Subcutaneous abdominal adipose tissue (tissue), 5 donors: ENCODE results near the gene MYOF.
A peak's percentile ranks its signal among the peaks of the same experiment; 100 is the strongest.
"Not testable (repeated sequence)": the region's sequence is repeated elsewhere in the genome, so short reads cannot be mapped to it uniquely, and the experiment has no call there.

Source experiments
- H3K27ac ChIP-seq: one replicate; pipeline ENCODE4 v1.7.0; 2013; ENCODE audit warnings: low read depth, mild to moderate bottlenecking, inconsistent platforms, low read length, moderate library complexity
- H3K27me3 ChIP-seq, 5 donors: one replicate each; pipeline ENCODE4 v1.7.0; 2013; ENCODE audit warnings: low read length in 5 of 5, inconsistent platforms in 1 of 5; ENCODE audit not compliant: control insufficient read depth in 5 of 5, insufficient read depth in 4 of 5
- H3K36me3 ChIP-seq, 5 donors: one replicate each; pipeline ENCODE4 v1.7.0; 2013; ENCODE audit warnings: low read length in 5 of 5; ENCODE audit not compliant: control insufficient read depth in 5 of 5, insufficient read depth in 5 of 5
- H3K4me1 ChIP-seq, 5 donors: one replicate each; pipeline ENCODE4 v1.7.0; 2013; ENCODE audit warnings: low read length in 5 of 5, mild to moderate bottlenecking in 3 of 5, moderate library complexity in 1 of 5; ENCODE audit not compliant: control insufficient read depth in 5 of 5, insufficient read depth in 5 of 5
- H3K4me3 ChIP-seq, 5 donors: one replicate each; pipeline ENCODE4 v1.7.0; 2013; ENCODE audit warnings: low read length in 5 of 5, low read depth in 1 of 5
- H3K9ac ChIP-seq, 5 donors: one replicate each; pipeline ENCODE4 v1.7.0; 2013; ENCODE audit warnings: low read length in 5 of 5, mild to moderate bottlenecking in 4 of 5, moderate library complexity in 3 of 5
- H3K9me3 ChIP-seq, 5 donors: one replicate each; pipeline ENCODE4 v1.7.0; 2013; ENCODE audit warnings: low read length in 5 of 5; ENCODE audit not compliant: control insufficient read depth in 5 of 5
- donor health status: healthy.
- donor health status: healthy.
- donor health status: healthy.
- donor health status: healthy.
- donor health status: healthy.

MYOF gene

GRCh38 chr10:93467635-93468034, 14.5 kb downstream of the MYOF start:
- peak overlapping the region; percentile 52 for H3K27ac ChIP-seq

DNA sequence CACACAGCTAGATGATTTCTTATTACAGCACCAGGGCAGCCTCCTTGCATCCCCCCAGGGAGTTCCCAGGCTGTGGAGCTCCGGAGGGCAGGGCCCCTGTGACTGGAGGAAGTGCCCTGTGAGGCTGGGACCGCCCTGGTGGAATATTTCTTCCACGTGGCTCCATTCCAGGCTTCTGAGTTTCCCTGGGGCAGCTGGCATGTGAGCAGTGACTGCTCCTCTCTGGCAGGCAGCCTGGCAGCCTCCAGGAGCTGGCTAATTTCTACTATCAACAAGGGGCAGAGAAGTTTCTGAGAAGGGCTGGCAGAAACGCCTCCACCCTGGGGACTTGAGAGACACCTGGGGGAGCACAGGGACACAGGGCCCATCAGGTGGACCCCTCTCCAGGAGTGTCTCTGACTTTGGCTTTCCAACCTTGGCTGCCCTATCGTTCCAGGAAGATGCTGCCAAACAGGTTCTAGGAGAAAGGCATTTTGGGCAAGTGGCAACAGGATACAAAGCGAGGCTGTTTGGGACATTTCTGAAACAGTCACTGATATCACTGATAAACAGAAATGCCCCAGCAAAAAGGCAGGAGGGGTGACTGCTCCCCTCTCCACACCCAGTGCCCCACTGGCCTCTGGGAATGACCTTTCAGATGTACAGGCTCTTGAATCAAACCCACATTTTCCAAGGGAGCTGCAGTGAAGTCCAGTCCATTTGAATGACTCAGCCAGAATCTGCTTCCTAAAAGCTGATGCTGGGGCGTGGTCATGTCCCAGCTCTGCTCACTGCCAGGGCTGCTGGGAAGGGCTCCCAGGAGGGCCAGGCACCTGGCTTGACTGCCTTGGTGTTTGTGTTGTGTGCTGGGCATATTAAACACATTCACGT, 16.1 kb downstream of the MYOF start:
- H3K9ac ChIP-seq, result peak overlapping the region; percentile 37 to 62 (median 60)
- H3K27me3 ChIP-seq, result no peaks in the 10 kb centered on the region
- H3K36me3 ChIP-seq, result peaks cover 0 to 7% (median 4%) of the 10 kb centered on the region in 5 donors
- peak overlapping the region in 2 of 5 donors; percentile 17 to 31 for H3K4me3 ChIP-seq
- peak overlapping the region; percentile 97 for H3K27ac ChIP-seq
- H3K4me1 ChIP-seq, result peaks cover 10 to 63% (median 59%) of the 10 kb centered on the region in 5 donors
- H3K9me3 ChIP-seq, result no peaks in the 10 kb centered on the region

More at GRCh38 chr10:93467635-93468034, 14.5 kb downstream of the MYOF start:
- not testable (repeated sequence) for H3K9me3 ChIP-seq, H3K4me3 ChIP-seq, H3K27me3 ChIP-seq, H3K36me3 ChIP-seq
- Histone ChIP-seq H3K4me1 (peaks cover 8 to 67% (median 53%) of the 10 kb centered on the region in 5 donors), H3K9ac (peak overlapping the region in 1 of 5 donors; percentile 19)

DNA sequence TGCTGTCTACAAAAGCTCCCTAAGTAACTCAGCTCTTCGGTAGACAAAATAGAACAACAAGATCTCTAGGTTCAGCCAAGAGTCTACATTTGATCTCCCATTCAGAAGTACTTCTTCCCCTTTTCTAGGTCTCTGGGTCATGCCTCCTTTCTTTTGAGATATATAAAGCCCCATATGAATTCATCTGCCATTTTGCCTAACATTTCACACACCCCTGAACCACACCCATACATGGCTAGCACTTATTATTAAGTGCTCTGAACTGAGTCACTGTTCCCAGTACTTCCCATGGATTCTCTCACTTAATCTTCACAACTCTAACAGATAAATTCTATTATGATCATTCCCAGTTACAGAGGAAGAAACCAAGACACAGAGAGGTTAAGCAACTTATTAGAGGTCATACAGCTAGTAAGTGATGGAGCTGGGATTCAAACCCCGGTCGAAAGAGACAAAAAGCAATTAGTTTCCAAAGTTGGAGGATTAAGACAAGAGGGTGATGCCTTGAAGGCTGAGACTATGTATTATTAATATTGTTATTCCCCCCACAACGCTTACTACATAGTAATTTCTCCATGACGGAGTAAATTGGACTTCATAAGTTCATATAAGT, 17.3 kb downstream of the MYOF start:
- Histone ChIP-seq H3K36me3 (peaks cover 0 to 7% (median 4%) of the 10 kb centered on the region in 5 donors), H3K9ac (peak overlapping the region in 3 of 5 donors; percentile 26 to 84 (median 63)), H3K4me1 (peaks cover 10 to 64% (median 59%) of the 10 kb centered on the region in 5 donors), H3K27ac (peak overlapping the region; percentile 97), H3K9me3 (no peaks in the 10 kb centered on the region), H3K27me3 (no peaks in the 10 kb centered on the region), H3K4me3 (no peak overlapping the region)

- peak overlapping the region in 2 of 5 donors; percentile 26 to 63 for H3K9ac ChIP-seq
- peak overlapping the region in 1 of 5 donors; percentile 15 for H3K4me3 ChIP-seq
- H3K27ac ChIP-seq, result peak overlapping the region; percentile 97
- no peaks in the 10 kb centered on the region for H3K9me3 ChIP-seq
- peaks cover 0 to 3% (median 0%) of the 10 kb centered on the region in 5 donors for H3K36me3 ChIP-seq
- H3K27me3 ChIP-seq, result no peaks in the 10 kb centered on the region
- H3K4me1 ChIP-seq, result peaks cover 10 to 72% (median 65%) of the 10 kb centered on the region in 5 donors
Measured at GRCh38 chr10:93463723-93464476, 18.2 kb downstream of the MYOF start.

GRCh38 chr10:93462881-93463280, 19.3 kb downstream of the MYOF start:
- Histone ChIP-seq H3K9me3 (no peaks in the 10 kb centered on the region), H3K27ac (peak overlapping the region; percentile 97), H3K4me1 (peaks cover 13 to 79% (median 66%) of the 10 kb centered on the region in 5 donors), H3K36me3 (no peaks in the 10 kb centered on the region), H3K9ac (no peak overlapping the region), H3K27me3 (no peaks in the 10 kb centered on the region), H3K4me3 (no peak overlapping the region)

DNA sequence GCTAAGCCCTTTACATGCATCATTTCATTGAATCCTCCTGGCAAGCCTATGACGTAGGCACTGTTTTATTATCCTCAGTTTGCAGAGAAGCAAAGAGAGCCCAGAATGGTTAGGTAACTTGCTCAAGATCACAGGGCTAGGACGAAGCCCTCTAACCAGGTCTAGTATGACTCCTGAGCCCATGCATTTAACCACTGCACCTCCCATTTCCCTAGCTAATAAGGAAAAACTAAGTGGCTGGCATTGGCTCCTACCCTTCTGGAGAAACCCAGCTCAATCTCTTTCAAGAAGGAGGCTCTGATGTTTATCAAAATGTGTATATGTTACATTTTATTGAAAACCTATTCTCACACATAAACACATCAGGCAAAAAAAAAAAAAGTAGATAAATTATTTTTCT, 19.8 kb downstream of the MYOF start:
- Histone ChIP-seq H3K27ac (peak overlapping the region; percentile 29), H3K4me3 (no peak overlapping the region), H3K27me3 (no peaks in the 10 kb centered on the region), H3K4me1 (peaks cover 13 to 79% (median 68%) of the 10 kb centered on the region in 5 donors), H3K9me3 (no peaks in the 10 kb centered on the region), H3K36me3 (no peaks in the 10 kb centered on the region), H3K9ac (no peak overlapping the region)

DNA sequence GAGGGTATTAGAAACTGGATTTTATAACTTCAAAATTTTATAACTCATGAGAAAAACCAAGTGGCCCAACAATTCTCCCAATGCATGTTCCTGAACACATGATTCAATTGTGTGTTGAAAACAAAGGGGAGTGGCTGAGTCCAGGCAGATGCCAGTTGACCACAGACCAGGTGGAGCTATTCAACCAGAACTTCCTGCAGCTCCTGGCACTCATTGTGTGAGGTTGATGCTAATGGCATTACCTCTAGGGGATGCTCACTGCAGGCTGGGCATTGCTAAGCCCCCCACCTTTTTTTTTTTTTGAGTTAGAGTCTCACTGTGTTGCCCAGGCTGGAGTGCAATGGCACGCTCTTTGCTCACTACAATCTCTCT, 20.3 kb downstream of the MYOF start:
- H3K27ac ChIP-seq, result peak overlapping the region; percentile 29
- H3K4me3 ChIP-seq, result no peak overlapping the region
- H3K9ac ChIP-seq, result no peak overlapping the region
- no peaks in the 10 kb centered on the region for H3K27me3 ChIP-seq
- H3K36me3 ChIP-seq, result no peaks in the 10 kb centered on the region
- no peaks in the 10 kb centered on the region for H3K9me3 ChIP-seq
- H3K4me1 ChIP-seq, result peaks cover 13 to 84% (median 72%) of the 10 kb centered on the region in 5 donors

- Histone ChIP-seq H3K9me3 (no peaks in the 10 kb centered on the region), H3K27ac (peak overlapping the region; percentile 14), H3K4me3 (no peak overlapping the region), H3K36me3 (peaks cover 0 to 4% (median 3%) of the 10 kb centered on the region in 5 donors), H3K27me3 (no peaks in the 10 kb centered on the region), H3K9ac (no peak overlapping the region), H3K4me1 (peaks cover 13 to 83% (median 71%) of the 10 kb centered on the region in 5 donors)
Measured at GRCh38 chr10:93461109-93461806, 20.9 kb downstream of the MYOF start.

DNA sequence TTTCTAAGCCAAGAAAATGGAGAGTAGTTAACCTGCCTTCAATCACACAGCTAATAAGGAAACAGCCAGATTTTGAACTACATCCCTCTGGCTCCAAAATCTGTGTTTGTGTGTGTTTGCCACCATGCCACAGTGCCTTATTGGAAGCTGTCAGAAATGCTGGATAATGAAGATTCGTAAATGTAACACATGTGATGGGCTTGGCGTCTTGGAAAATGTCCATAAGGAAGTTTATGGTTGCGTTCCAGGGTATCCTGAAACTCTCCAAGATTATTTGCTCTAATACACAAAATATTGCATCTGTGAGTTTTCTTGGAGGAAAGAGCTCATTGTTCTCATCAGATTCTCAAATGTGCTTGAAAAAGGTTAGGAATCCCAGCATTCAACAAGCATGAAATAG, 22.7 kb downstream of the MYOF start:
- Histone ChIP-seq H3K4me1 (peaks cover 7 to 68% (median 54%) of the 10 kb centered on the region in 5 donors), H3K27me3 (no peaks in the 10 kb centered on the region), H3K27ac (peak overlapping the region; percentile 37), H3K9ac (peak overlapping the region in 1 of 5 donors; percentile 48), H3K36me3 (peaks cover 0 to 5% (median 3%) of the 10 kb centered on the region in 5 donors), H3K9me3 (no peaks in the 10 kb centered on the region), H3K4me3 (peak overlapping the region in 1 of 5 donors; percentile 1)
